Measurements from ENCODE around the gene TTL.
A peak's percentile ranks its signal among the peaks of the same experiment; 100 is the strongest.
"Not testable (repeated sequence)": the region's sequence is repeated elsewhere in the genome, so short reads cannot be mapped to it uniquely, and the experiment has no call there.

Gene TTL

GRCh38 chr2:112524276-112524675, 42.3 kb downstream of the TTL start:
- DNase-seq: not testable (repeated sequence)

DNA sequence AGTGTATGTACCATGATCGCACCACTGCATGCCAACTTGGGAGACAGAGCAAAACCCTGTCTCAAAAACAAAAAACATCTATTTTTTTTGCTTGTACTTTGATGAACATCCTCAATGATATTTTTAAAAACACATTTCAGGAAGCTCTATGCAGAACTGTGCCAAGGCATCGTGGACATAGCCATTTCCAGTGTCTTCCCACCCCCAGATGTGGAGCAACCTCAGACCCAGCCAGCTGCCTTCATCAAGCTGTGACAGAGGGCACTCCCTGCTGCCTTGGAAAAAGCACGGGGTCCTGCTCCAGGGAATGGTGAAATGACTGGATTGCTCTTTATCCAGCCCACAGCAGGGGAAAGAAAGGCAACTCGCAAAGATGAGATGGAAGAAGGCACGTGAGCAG, 46.6 kb downstream of the TTL start:
- DNase-seq: no peak

DNA sequence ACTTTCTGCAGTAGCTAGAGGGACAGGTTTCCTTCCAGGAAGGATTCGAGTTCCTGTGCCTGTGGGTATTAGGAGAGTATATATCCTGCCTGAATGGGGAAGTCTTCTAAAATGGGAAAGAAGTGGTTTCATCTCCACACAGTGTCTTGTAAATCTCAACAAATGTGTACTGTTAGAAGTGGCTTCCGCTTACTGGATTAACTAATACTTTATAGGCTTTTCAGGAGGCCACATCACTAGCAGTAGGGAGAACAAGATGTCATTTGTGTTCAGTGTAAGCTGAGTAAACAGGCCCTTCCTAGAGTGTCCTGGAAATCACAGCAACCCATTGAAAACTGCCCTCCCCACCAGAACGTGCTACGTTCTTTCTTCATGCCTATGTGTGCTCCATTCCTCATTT, 47.8 kb downstream of the TTL start:
- no peak for DNase-seq

GRCh38 chr2:112530728-112531127, 48.8 kb downstream of the TTL start:
- no peak for DNase-seq

GRCh38 chr2:112534826-112535225, 52.9 kb downstream of the TTL start:
- no peak for DNase-seq

DNA sequence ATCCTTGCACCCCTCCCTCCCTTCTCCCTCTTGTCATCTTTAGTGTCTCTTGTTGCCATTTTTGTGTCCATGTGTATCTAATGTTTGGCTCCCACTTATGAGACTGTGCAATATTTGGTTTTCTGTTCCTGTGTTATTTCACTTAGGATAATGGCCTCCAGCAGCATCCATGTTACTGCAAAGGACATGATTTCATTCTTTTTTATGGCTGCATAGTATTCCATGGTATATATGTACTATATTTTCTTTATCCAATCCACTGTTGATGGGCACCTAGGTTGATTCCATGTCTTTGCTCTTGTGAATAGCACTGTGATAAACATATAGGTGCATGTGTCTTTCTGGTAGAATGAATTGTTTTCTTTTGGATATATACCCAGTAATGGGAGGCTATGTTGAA, 54.7 kb downstream of the TTL start:
- DNase-seq: not testable (repeated sequence)

DNA sequence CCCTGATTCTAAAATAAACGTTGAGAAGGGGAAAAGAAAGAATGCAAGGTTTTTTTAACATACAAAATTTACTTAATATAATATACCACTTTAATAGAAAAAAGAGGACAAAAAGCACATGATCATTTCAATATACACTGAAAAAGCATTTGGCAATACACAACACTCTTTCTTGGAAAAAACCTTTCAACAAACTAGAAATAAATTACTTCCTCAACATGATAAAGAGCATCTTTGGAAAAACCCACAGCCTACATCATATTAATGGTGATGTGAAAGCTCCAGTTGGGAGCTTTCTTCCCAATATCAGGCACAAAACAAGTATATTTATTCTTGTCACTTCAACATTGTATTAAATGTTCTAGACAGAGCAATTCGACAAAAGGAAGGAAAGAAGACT, 57.4 kb downstream of the TTL start:
- DNase-seq: no peak

DNA sequence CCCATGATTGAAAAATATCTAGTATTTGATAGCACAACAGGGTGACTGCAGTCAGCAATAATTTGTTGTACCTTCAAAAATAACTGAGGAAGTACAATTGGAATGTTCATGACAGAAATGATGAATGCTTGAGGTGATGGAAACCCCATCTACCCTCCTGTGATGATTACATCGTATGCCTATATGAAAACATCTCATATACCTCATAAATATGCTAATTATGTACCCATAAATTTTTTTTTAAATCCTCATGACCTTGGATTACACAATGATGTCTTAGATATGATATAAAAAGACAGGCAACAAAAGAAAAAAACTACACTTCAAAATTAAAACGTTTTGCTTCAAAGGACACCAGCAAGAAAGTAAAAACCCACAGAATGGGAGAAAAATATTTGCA, 59.0 kb downstream of the TTL start:
- no peak for DNase-seq

DNA sequence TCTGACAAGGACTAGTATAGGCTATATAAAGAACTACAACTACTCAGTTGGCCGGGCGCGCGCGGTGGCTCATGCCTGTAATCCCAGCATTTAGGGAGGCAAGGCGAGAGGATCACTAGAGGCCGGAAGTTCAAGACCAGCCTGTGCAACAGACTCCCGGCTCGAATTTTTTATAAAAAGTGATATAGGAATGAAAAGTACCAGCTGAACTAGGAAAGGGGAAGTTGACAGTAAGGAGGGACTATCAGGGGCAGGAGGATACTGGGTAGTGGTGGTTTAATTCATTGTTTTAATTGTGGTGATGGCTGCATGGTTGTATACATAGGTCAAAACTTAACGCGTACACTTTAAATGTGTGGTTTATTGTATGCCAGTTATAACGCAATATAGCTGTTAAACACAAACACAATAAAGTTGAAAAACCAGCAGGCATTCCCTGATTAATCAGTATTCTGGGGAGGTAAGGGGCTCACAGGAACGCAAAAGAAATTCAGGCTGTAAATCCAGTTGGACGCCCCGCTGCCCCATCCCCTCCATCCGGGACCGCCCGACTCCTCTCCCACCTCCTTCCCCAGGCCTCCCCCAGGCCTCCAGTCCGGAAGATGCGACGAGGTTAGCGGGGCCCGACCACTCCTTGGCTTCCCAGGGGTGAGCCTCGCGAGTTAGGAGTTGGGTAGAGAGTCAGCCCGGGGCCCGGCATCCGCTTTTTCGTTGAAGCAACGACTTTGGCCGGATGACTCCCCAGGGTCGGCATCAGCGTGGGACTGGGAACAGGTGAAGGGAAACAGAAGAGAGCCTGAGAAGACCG, 59.6 kb downstream of the TTL start:
- peak; percentile 75 for DNase-seq

DNA sequence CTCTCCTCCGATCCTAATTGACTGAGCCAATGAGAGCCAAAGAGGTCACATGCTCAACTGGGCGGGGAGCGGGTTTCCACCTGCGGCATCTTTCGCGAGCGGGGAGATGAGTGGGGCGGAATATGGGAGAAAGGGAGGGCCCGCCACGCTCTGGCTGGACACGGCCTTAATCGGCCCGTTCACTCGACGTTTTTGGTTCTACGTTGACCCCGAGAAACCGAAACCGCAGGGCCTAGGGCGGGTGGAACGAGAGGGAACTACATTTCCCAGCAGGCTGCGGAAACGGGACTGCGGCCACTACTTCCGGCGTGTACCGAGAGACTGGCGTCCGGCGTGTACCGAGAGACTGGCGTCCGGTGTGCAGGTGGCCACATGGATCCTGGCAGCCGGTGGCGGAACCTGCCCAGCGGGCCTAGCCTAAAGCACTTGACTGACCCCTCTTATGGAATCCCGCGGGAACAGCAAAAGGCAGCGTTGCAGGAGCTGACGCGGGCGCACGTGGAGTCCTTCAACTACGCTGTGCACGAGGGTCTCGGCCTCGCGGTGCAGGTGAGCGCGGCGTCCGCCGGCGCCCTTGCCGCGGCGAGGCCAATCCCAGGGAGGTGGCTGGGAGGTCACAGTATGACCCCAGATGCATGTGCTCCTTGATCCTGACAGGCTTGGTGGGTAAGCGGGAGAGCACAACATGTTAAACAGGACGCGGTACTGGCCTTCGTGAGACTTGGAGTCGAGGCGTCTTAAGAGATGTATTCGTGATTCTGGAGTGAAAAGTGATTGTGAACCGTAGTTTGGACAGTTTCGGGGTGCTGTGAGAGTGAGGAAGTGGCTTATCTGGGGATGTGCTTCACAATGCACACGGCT, 60.4 kb downstream of the TTL start, which contains the start of gene POLR1B:
TSS of gene POLR1B (plus strand) at position 343 of the 861 bp plus-strand sequence. CDS start at position 373, 30 bp downstream.
- DNase-seq: peak; percentile 74

GRCh38 chr2:112542984-112543661, 61.2 kb downstream of the TTL start:
- DNase-seq: no peak

GRCh38 chr2:112547333-112547732, 65.4 kb downstream of the TTL start:
- DNase-seq: no peak

DNA sequence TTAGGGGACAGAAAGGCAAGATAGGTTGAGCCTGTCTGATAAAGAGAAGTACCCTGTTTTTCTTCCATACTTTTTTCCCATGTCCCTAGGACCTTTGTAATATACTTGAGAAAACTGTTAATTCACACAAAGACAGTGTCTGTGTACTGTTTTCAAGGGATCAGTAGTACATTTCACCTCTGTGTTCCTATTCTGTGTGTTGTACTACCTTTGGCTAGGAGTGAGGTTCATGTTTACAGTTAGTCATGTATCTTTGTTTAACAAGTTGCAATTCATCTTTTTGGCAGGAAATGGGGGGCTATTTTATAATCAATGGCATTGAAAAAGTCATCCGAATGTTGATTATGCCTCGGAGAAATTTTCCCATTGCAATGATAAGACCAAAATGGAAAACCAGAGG, 67.0 kb downstream of the TTL start:
- no peak for DNase-seq

DNA sequence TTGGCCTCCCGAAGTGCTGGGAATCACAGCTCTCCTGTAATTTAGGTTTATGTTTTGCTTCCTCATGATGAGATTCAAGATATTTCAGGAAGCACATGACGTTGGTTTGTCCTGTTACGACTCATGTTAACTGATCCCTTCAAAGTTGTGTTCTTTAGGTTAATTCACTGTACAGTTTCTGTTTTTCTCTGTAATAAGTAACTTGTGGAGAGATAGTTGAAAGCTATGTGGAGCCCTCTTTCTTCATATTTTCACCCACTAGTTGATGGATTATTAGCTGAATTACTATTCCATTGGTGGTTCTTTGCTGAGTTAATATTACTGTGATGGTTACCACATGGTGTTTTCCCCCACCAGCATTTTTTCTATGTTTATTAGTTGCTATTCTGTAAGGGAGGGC, 84.1 kb downstream of the TTL start:
- no peak for DNase-seq

GRCh38 chr2:112566508-112566907, 84.6 kb downstream of the TTL start:
- DNase-seq: not testable (repeated sequence)

DNA sequence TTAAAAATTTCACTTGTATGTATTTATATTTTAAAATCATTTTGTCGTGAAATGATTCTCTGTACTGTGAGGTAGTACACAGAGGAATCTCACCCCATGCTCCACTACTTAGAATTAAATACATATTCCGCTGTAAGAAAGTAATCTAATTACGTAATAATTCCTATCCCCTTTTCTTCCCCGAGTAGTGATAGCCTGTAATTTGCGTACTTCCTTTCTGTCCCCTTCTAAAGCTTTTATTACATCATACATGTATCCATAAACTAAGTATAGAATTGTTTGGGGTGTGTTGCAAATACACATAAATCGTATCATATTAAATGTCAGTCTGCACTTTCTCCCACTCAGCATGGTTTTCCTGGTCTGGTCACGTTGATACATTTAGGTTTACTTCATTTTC, 90.0 kb downstream of the TTL start:
- DNase-seq: no peak

DNA sequence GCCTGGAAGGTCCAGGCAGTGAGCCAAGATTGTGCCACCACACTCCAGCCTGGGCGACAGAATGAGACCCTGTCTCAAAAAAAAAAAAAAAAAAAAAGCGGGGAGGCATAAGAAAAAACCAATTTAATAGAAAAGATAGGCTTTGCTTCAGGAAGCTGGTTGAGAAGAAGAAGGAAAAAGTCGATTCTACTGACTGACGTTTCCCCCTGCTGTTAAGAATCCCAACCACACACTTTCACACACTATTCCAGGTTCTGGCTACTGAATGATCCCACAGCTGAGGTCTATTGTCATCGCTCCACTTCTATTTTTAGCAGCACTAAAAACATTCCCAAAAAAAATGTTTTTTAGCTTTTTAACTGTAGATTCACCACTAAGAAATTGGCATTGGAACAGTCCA, 95.8 kb downstream of the TTL start:
- DNase-seq: no peak

DNA sequence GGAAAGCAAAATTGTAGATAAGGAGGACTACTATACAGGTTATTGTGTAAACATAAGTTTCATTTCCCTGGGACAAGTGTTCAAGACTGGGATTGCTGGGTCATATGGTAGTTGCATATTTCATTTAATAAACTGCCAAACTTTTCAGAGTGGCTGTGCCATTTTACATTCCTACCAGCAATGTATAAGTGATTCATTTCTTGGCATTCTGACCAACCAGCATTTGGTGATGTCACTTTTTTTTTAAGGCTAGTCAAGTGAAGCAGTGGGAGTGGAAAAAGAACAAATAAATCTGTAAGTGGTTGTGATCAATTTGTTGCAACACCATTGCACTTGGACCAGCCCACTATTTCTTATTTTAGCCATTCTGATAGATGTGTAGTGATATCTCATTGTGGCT, 97.3 kb downstream of the TTL start:
- no peak for DNase-seq

DNA sequence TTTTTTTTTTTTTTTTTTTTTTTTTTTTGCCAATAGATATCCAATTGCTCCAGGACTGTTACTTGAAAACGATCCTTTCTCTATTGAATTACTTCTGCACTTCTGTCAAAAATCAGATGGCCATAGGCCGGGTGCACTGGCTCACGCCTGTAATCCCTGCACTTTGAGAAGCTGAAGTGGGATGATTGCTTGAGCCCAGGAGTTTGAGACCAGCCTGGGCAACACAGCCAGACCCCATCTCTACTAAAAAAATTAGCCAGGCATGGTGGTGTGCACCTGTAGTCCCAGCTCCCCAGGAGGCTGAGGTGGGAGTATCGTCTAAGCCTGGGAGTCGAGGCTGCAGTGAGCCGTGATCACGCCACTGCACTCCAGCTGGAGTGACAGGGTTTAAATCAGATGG, 98.1 kb downstream of the TTL start:
- DNase-seq: no peak

GRCh38 chr2:112582314-112582746, 100.4 kb downstream of the TTL start:
- DNase-seq: peak; percentile 57

DNA sequence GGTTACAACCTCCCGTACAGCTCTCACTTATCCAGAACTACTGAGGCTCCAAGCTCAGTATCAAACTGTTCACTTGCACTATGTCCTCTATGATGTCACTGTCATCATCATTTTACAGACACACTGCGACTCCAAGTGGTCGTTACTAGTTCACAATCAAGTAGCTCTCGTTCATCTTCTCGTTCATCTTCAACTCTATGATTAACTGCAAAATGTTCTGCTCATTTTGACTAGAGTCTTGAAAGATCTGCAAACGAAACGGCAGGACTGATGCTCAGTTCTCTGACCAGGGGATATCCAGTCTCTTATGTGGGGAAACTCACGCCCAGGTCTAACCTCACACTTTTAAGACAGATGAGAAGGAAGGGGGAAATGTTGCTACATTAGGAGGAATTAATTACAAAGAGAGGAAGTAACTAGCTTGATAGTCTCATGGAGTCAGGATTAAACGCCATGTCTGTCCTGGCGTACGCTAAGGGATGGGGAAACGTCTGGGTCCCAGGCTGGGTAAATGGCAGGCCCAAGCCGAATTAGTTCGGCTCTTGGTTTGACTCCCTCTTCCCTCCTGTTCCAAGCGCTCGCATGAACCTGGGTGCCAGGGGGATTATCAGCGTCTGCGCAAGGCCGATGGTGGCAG, 101.7 kb downstream of the TTL start:
- no peak for DNase-seq

DNA sequence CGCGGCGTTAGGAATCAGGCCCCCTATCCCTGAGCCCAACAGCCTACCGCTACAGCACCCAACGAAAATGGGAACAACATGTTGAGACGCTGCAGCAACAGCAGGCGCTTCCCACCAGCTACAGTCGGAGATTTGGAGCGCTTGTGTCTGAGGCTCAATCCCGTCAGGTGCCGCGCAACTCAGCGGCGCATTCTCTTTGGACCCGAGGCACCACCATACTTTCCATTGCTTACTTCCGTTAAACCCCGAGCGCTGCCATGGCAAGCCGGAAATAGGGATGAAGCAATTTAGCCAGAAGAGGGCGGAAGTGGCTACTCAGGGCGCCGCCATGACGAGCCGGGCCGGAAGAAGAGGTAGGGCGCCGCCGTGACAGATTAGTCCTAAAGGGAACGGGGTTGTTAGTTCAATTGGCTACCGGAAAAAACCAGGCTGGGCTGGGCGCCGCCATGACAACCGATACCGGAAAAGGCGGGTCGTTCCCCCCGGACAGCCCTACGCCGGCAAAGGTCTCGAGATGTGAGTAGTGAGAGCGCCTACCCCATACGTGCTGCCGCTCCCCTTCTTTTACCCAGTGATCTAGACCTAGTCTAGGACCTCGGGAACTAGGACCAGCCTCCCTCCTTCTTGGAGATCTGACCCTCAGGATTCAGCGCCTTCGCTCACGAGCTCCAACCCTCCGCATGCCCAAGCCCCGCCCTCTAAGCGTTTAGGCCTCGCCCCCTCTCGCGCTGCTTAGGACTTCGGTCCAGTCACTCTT, 102.4 kb downstream of the TTL start, which contains the start of gene CHCHD5:
TSS of gene CHCHD5 (plus strand) at position 476 of the 757 bp plus-strand sequence. CDS start at position 515, 39 bp downstream.
- peak; percentile 95 for DNase-seq
